ENCODE results near the gene UGT3A1.

DNA sequence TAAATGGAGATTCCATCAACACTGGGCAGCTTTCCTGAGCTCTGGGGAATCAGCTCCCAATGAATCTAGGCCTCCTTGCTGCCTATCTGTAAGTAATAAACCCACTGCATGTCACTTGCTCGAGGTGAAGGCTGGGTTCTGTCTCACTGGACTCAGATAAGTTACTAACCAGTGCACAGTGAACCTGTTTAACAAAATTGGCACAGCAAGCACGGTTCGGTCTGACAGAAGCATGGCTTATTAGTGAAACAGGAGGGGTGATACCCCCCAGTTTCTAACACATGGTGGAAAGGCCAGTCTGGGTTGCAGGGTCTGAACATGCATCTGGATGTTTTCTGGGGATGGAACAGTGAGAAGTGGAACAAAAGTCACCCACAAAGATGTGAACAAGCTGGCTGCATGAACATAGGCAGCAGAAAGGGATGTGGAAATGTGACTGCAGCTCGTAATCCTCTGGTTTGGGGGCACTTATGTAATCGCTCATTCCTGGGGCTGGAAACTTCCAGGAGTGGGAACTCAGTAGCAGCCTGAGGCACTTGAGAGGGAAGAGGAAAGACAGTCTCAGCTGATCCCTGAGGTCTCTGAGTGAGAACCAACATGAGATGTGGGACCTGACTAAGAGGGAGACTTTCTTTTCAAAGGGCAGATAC is 37.8 kb upstream of the UGT3A1 start:
- TF ChIP-seq, protein P1, sequence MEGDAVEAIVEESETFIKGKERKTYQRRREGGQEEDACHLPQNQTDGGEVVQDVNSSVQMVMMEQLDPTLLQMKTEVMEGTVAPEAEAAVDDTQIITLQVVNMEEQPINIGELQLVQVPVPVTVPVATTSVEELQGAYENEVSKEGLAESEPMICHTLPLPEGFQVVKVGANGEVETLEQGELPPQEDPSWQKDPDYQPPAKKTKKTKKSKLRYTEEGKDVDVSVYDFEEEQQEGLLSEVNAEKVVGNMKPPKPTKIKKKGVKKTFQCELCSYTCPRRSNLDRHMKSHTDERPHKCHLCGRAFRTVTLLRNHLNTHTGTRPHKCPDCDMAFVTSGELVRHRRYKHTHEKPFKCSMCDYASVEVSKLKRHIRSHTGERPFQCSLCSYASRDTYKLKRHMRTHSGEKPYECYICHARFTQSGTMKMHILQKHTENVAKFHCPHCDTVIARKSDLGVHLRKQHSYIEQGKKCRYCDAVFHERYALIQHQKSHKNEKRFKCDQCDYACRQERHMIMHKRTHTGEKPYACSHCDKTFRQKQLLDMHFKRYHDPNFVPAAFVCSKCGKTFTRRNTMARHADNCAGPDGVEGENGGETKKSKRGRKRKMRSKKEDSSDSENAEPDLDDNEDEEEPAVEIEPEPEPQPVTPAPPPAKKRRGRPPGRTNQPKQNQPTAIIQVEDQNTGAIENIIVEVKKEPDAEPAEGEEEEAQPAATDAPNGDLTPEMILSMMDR (conservative IDR thresholded peaks at IDR 0.05; ENCODE audit: low read length): no peak
- TF ChIP-seq EZH2phosphoT487 (IDR thresholded peaks at IDR 0.05; ENCODE audit: borderline replicate concordance, low read depth, low read length): no peak

All from OCI-LY7 (cell line).